Liver (tissue), 3 donors: ENCODE measurements around the gene ERFE.

Experiments
- ATF3 ChIP-seq: IDR thresholded peaks from 2 replicates; pipeline ENCODE4 v1.6.1; 2016; ENCODE audit warnings: antibody characterized with exemption
- CTCF ChIP-seq: fragments of 150-350 bp; IDR thresholded peaks from 2 replicates; pipeline ENCODE4 v1.5.1; 2017; ENCODE audit warnings: improper control_type of control experiment, low read depth, low read length; ENCODE audit not compliant: missing input control
- GABPA ChIP-seq, 2 donors: IDR thresholded peaks in 1 of 2; conservative IDR thresholded peaks in 1 of 2; 2 replicates each; pipeline ENCODE4 v1.6.1; 2016; ENCODE audit warnings: antibody characterized with exemption in 2 of 2, mild to moderate bottlenecking in 1 of 2, moderate library complexity in 1 of 2
- JUND ChIP-seq, 2 donors: IDR thresholded peaks; 2 replicates each; pipeline ENCODE4 v1.6.1; 2016; ENCODE audit warnings: antibody characterized with exemption in 2 of 2
- MAX ChIP-seq: IDR thresholded peaks from 2 replicates; pipeline ENCODE4 v1.6.1; 2016; ENCODE audit warnings: antibody characterized with exemption
- NR2F2 ChIP-seq: IDR thresholded peaks from 2 replicates; pipeline ENCODE4 v1.6.1; 2016; ENCODE audit warnings: antibody characterized with exemption
- RAD21 ChIP-seq, 2 donors: IDR thresholded peaks; 2 replicates each; pipeline ENCODE4 v1.6.1; 2016; ENCODE audit warnings: antibody characterized with exemption in 2 of 2, mild to moderate bottlenecking in 2 of 2
- REST ChIP-seq: IDR thresholded peaks from 2 replicates; pipeline ENCODE4 v1.6.1; 2016; ENCODE audit warnings: antibody characterized with exemption, mild to moderate bottlenecking
- RXRA ChIP-seq, 2 donors: IDR thresholded peaks; 2 replicates each; pipeline ENCODE4 v1.6.1; 2017 to 2018; ENCODE audit warnings: antibody characterized with exemption in 2 of 2, mild to moderate bottlenecking in 1 of 2
- SP1 ChIP-seq: IDR thresholded peaks from 2 replicates; pipeline ENCODE4 v1.6.1; 2018; ENCODE audit warnings: antibody characterized with exemption, mild to moderate bottlenecking
- TAF1 ChIP-seq: conservative IDR thresholded peaks from 2 replicates; pipeline ENCODE4 v1.6.1; 2016; ENCODE audit warnings: antibody characterized with exemption, mild to moderate bottlenecking
- YY1 ChIP-seq: IDR thresholded peaks from 2 replicates; pipeline ENCODE4 v1.6.1; 2016; ENCODE audit warnings: antibody characterized with exemption, mild to moderate bottlenecking
- ZBTB33 ChIP-seq: IDR thresholded peaks from 2 replicates; pipeline ENCODE4 v1.6.1; 2016; ENCODE audit warnings: antibody characterized with exemption
- donor health status: healthy.
- donor health status: healthy.

- TF ChIP-seq SP1, result no peak
- no peak for TF ChIP-seq MAX
- TF ChIP-seq TAF1, result no peak
- no peak for TF ChIP-seq CTCF
- no peak for TF ChIP-seq RAD21 (IDR thresholded peaks at IDR 0.05)
- no peak for TF ChIP-seq ATF3
- no peak for TF ChIP-seq ZBTB33
- no peak for TF ChIP-seq NR2F2
- TF ChIP-seq RXRA (IDR thresholded peaks at IDR 0.05), result no peak
- TF ChIP-seq JUND (IDR thresholded peaks at IDR 0.05), result no peak
- TF ChIP-seq GABPA (IDR thresholded peaks at IDR 0.05 in 1 of 2, conservative IDR thresholded peaks at IDR 0.05 in 1 of 2), result no peak
- TF ChIP-seq REST, result no peak
- no peak for TF ChIP-seq YY1
Observed at GRCh38 chr2:238155051-238155760, 3.6 kb upstream of the ERFE start.
